Ovary (tissue), 3 donors: ENCODE measurements around the gene TPBG.

Source experiments
- EP300 ChIP-seq: sonication (generic); formaldehyde crosslinking; IDR thresholded peaks from one replicate; pipeline ENCODE4 v1.6.1; 2017; ENCODE audit warnings: antibody characterized with exemption
- POLR2A ChIP-seq: fragments of 450-650 bp; IDR thresholded peaks from one replicate; pipeline ENCODE4 v1.6.1; 2017; ENCODE audit warnings: antibody characterized with exemption, mild to moderate bottlenecking, moderate library complexity
- TF ChIP-seq, protein P1 (sequence below), 3 donors: fragments of 450-650 bp in 2 of 3; fragments of 200-600 bp in 1 of 3; IDR thresholded peaks; one replicate each; pipeline versions ENCODE4 v1.5.1 to v1.8.0; 2016 to 2022; ENCODE audit warnings: antibody characterized with exemption in 3 of 3, mild to moderate bottlenecking in 1 of 3
- donor health status: DM: no; HTN: no; CAD: no.

DNA sequence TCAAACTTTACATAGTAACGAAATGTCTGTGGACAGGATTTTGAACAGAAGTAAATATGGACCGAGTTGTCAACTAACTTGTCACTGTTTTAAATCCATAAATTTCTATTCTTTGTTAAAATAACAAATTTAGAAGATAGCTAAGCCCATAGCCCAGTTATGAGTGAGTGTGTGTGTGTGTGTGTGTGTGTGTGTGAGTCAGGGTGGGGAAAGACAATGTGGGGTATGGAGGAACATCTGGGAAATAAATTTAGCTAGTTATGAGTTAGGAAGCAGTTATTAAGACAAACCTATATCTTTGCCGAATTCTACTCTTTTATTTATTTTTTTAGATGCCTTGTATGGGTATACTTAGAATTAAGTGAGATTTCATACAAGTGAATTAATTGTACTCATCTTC lies 9.0 kb downstream of the TPBG start:
- TF ChIP-seq POLR2A (no peak), EP300 (no peak)
- TF ChIP-seq, protein P1, sequence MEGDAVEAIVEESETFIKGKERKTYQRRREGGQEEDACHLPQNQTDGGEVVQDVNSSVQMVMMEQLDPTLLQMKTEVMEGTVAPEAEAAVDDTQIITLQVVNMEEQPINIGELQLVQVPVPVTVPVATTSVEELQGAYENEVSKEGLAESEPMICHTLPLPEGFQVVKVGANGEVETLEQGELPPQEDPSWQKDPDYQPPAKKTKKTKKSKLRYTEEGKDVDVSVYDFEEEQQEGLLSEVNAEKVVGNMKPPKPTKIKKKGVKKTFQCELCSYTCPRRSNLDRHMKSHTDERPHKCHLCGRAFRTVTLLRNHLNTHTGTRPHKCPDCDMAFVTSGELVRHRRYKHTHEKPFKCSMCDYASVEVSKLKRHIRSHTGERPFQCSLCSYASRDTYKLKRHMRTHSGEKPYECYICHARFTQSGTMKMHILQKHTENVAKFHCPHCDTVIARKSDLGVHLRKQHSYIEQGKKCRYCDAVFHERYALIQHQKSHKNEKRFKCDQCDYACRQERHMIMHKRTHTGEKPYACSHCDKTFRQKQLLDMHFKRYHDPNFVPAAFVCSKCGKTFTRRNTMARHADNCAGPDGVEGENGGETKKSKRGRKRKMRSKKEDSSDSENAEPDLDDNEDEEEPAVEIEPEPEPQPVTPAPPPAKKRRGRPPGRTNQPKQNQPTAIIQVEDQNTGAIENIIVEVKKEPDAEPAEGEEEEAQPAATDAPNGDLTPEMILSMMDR (IDR thresholded peaks at IDR 0.05): no peak
